HG02870 (cell line): ENCODE data around the gene WDR88.
"Not testable (repeated sequence)": the region's sequence is repeated elsewhere in the genome, so short reads cannot be mapped to it uniquely, and the experiment has no call there.

Source experiments
- ATAC-seq: cut with Tn5 transposase; IDR thresholded peaks from one replicate; pipeline ENCODE4 v1.9.1; 2021; ENCODE audit warnings: mild to moderate bottlenecking, moderate library complexity; ENCODE audit not compliant: unreplicated experiment

WDR88 gene

DNA sequence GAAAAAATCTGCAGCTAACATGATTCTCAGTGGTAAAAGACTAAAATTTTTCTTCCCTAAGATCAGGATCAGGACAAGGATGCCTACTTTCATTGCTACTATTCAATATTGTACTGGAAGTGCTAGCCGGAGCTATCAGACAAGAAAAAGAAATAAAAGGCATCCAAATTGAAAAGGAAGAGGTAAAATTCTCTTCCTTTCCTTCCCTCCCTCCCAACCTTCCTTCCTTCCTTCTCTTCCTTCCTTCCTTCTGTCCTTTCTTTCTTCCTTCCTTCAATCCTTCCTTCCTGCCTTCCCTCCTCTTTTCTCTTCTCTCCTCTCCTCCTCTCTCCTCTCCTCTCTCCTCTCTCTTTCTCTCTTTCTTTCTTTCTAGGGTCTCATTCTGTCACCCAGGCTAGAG, 35.5 kb downstream of the WDR88 start:
- ATAC-seq, result no peak

DNA sequence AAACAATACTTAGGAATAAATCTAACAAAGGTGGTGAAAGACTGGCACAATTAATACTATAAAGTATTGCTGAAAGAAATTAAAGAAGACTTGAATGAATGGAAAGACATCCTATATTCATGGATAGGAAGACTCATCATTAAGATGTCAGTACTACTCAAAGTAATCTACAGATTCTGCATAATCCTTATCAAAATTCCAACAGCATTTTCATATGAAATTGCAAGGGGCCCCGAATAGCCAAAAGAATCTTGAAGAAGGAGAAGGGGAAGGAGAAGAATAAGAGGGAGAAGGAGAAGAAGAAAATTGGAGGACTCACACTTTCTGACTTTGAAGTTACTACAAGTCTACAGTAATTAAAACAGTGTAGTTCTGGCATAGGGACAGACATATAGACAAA, 36.6 kb downstream of the WDR88 start:
- ATAC-seq, result no peak

DNA sequence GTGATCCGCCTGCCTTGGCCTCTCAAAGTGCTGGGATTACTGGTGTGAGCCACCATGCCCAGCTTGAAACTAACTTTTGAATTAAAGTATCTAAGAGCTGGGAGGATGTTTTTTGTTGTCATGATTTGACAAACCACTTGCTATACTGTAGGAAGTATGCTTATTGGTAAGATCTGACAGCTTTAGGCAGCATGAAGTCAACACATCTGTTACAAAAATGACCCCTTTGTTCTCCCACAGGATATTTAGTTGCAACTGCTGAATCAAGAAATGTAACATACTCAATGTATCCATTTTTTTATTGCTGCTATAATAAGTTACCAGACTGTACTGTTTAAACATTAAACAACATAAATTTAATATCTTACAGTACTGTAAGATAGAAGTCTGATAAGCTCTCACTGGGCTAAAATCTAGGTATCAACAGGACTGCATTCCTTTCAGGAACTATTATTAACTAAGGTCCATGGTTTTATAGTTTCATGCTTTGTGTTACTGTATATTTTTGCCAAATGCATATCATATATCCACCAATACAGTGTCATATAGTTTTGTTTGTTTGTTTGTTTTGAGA, 39.4 kb downstream of the WDR88 start:
- no peak for ATAC-seq

DNA sequence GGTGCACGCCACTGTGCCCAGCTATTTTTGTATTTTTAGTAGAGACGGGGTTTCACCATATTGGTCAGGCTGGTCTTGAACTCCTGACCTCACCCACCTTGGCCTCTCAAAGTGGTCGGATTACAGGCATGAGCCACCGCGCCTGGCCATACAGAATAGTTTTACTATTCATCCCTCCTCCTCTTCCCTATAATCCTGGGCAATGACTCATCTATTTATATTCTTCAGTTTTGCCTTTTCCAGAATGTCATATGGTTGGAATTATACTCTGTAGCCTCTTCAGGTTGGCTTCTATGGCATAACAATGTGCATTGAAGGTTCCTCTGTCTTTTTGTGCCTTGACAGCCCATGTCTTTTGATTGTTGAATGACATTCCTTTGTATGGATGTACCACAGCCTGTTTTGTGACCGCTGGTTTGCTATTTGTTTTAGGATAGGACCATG, 40.0 kb downstream of the WDR88 start:
- ATAC-seq, result no peak

DNA sequence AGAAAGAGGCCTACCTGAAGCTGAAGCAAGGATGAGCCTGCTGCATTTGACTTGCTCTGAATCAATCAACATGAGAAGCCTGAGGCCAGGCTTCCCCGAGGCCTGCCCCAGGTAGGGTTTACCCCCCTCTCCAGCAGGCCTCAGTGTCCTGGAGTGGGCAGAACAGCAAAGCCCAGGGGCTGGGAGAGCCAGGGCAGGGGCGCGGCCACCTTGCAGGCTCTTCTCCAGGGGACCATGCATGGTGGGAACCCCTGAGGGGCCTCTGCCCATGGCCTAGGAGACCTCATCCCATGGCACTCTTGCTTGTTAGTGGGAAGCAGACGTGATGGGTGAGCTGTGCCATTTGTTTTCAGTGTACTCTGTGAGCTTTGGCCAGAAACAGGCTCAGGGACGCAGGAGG, 42.3 kb downstream of the WDR88 start:
- ATAC-seq, result no peak

DNA sequence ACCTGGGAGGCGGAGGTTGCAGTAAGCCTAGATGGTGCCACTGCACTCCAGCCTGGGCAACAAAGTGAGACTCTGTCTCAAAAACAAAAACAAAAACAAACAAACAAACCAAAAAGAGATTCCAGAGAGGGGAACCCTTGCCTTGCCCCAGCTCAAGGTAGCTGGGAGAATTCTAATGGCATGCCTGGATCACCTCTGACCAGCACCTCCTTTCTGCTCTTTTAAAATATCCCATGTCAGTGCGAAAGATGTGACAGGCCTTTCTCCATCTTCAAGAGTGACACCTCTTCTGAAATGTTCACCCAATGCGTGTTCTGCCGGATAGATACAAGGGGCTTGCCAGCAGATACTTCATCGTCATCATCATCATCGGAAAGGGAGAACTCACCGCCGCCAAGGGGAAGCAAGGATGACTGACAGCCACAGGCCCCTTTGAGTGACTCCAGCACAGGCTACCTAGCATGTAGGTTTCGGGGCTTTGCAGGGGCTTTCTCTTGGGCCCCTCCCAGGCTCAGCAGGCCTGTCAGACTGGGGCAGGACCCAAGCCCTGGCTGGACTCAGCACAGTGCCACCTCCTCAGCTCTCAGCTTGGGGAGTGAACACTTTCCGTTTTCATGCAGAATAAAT, 43.4 kb downstream of the WDR88 start:
- no peak for ATAC-seq

DNA sequence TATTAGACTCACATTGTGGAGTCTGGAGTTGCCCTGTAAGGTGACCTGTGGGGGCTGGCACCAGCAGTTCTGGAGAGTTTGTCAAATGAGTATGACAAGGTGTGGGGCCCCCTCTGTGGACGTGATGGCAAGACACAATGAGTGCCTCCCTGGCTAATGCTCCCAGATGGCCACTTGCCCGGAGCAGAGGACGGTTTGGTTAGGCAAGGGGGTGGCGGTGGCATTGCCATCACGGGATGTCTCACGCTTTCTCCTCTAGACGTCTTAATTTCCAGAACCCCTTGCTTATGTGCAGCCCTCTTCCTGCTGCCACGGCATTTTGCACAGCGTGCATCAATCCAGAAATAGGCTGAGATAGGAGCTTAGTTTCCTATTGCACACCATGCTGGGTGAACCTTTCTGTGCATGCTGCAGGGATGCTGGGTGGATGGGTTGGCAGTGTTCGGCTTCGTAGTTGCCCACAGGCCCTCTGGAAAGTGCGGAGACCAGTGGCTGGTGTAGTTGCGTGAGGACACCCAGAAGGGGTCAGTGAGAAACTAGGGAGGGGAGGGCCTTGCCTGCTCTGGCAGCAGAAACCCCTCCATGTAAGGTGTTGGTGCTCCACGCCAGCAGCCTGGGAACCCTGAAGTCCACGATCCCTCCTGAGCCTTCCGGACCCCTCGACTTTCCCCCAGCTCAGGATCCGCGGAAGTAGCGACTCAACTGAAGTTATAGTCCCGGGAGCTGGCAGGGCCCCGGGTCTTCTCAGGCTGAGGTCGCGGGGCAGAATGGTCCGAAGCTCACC, 44.2 kb downstream of the WDR88 start:
- ATAC-seq, result no peak

DNA sequence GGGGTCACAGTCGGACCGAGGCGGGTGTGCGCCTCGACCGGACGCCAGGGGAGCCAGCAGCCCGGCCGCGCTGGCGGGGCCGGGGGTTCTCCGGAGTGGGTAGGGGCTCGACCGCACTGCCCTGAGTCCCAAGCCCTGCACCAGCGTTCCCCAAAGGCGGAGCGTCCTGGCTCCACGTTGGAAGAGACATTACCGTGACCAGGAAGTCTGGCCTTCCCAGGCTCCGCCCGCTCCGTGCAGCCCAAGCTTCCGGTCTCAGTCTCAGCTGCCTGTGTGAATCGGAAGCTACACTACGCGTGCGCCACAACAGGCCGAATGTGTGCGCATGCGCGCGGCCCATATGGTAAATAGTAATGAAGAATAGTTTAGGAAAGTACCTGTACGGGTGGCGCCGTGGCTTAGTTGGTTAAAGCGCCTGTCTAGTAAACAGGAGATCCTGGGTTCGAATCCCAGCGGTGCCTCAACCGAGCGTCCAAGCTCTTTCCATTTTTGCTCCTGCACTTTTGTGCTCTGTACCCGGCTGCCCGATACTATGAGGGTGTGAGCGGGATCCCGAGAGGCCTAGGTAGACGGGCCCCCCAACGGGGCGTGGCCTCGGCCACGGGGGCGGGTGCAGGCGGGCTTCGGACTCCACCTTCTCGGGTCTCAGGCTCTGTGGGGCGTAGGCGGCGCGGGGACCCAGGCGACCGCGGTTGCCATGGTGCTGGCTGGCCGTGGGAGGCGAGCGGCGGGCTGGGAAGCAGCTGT, 44.9 kb downstream of the WDR88 start:
- peak; percentile 81 for ATAC-seq

DNA sequence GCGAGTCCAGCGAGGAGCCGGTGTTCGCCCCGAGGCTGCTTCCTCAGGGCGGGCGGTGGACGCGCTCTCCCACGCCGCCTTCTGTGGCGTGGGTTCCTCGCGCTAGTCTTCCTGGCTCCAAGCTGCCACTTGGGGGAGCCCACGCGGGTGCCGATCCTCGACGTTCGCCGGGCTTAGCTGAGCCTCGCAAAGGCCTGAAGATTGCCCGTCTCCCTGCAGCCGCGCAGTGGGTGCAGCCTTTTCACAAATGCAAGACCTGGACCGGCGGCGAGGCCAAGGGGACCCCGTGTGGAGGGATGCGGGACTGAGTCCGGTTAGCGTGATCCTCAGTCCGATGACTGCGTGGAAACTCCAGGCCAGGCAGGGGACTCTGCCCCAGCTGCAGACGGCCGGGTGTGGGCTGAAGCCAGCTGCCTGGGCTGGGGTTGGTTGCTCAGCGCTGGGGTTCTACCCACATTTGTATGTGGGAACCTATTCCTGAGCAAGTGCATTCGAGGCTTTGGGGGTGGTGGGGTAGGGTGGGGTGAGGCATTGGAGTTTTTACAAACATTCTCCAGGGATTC, 45.6 kb downstream of the WDR88 start:
- peak; percentile 9 for ATAC-seq

DNA sequence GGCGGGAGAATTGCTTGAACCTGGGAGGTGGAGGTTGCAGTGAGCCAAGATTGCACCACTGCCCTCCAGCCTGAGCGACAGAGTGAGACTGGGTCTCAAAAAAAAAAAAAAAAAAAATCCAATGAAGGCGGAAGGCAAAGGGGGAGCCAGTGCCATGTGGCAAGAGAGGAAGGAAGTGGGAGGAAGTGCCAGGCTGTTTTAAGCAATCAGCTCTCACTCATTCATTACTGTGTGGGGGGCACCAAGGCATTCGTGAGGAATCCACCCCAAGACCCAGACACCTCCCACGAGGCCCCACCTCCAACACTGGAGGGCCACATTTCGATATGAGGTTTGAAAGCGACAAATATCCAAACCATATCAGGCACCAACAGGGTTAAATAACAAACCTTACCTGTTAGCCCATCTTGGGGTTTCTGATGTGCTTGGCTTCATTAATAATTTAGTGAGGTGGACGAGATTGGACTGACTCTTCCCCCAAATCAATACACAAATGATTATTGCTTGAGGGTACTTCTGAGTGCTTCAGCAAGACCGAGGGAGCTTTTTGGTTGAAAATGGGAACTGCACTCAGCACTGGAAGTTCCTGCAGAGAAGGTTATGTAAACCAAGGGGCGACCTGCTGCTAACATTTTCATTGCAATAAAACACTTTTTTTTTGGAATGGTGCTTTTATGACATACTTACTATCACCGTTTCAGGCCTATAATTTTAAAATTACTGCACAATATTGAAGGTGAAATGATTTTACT, 54.7 kb downstream of the WDR88 start:
- ATAC-seq, result no peak

DNA sequence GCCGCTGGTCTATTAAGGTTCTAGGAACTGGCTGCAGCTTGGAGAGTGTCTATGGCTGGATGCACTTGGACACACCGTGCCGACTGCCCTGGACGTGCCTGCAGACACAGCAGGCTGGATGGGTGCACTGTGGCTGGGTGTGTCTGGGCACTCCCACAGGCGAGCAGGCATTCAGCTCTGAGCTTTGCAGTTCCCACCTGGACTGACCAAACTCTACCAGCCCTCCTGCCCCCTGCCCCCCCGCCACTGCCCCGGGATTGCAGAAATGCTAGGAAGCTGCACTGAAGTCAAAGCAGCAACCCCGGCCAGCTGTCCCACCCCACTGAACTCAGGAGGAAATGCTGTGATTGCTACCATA, 55.2 kb downstream of the WDR88 start:
- no peak for ATAC-seq

DNA sequence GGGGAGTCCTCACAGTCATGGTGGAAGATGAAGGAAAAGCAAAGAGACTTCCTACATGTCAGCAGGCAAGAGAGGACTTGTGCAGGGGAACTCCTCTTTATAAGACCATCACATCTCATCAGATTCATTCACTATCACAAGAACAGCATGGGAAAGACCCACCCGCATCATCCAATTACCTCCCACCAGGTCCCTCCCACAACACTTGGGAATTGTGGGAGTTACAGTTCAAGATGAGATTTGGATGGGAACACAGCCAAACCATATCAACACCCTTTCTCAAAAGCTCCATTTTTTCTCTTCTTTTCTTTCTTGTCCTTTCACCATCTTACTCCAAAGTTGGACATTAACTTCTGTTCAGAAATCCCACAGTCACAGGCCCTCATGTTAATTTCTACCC, 57.5 kb downstream of the WDR88 start:
- ATAC-seq, result no peak

DNA sequence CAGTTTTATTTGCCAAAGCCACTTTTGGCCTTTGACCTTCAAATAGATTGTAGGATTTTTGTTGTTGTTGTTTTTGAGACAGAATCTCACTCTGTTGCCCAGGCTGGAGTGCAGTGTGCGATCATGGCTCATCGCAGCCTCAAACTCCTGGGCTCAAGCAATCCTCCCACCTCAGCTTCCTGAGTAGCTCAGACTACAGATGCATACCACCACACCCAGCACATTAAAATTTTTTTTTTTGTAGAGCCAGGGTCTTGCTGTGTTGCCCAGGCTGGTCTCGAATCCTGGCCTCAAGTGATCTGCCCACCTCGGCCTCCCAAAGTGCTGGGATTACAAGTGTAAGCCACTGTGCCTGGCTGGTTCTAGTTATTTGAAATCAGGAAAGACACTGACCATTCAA, 59.2 kb downstream of the WDR88 start:
- ATAC-seq, result not testable (repeated sequence)

DNA sequence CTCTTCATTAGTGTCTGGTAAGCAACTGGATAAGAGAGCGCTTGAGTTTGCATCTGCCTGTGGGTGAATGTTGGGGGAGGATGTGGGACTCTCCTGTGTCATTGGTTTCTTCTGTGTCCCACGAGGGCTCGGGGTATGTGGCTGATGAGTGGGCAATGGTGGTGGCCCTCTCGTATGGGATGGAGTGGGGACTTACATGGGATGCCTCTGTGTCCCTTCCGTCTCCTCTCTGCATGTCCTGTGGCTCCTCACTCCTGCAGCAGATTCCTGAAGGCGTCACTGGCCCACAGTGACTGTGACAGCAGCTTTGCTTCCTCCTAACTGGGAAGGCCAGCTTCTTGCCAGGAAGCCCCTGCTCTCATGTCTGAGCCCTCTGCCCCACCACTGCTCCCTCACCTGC, 59.6 kb downstream of the WDR88 start:
- ATAC-seq, result no peak

DNA sequence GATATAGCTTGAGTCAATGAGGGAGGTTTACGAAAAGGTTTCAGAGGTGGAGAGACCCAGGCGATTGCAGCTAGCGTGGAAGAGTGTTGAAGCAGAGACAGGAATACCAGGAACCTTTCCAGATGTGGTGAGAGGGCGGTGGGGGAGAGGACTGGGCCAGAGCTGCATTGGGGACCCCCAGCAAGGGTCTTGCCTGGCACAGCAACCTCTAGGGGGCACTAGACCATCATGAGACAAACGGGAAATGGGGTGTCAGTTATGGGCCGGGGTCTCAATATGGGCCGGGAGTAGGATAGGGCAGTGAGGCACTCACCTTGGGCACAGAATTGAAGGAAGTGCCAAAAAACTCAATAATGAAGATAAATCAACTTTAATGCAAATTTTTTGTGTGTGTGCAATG, 60.1 kb downstream of the WDR88 start:
- no peak for ATAC-seq

DNA sequence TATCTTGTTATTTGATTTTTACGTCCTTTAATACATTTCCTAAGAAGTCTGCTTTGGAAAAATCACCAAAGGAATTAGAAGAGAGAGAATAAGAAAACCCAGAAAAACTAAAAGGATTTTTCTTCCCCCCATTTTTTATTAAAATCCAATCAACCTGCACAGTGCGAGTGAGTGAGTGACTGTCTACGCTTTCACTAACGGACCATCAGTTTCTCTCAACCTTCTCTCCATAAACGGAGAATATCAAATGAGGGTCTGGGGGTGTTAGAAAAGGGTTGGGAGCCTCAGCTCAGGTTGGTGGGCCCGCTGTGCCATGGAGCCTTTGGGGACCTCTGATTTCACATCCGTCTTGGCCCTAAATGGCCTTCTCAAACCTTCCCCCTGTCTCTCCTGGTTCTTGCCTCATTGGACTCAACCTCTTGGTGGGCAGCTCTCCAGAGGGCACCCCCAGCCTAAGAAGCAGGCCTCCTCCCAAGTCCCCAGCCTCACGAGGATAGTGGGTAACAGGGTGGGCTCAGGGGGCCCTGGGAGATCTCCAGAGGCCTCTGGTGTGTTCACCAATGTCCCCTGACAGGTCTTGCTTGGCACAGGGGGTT, 61.5 kb downstream of the WDR88 start:
- no peak for ATAC-seq

DNA sequence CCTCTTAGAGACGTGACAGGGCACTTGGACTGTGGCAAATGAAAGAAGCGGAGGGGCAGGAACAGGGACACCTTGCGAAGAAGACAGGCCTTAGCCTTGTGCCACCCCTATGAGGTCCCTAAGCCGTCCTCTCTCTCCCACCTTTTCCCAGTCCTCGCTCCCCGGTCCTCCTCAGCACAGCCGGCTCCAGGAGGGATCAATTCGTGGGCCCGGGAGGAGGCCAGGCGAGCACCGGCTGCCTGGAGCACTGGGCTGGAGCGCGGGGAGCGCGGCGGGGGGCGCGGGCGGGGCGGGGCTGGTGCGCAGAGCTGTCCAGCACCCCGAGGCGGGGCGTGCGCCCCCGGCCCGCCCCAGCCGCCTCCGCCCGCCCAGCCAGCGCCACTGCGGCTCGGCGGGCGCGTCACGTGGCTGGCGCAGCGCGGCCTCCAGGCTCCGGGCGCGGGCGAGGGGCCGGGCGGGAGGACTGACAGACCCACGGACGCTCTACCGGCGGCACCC, 62.0 kb downstream of the WDR88 start, which contains the start of gene LRP3:
Gene LRP3 (plus strand): TSS at position 466 of the 498 bp plus-strand sequence. CDS start 456 bp downstream, outside the sequence.
- ATAC-seq, result no peak

DNA sequence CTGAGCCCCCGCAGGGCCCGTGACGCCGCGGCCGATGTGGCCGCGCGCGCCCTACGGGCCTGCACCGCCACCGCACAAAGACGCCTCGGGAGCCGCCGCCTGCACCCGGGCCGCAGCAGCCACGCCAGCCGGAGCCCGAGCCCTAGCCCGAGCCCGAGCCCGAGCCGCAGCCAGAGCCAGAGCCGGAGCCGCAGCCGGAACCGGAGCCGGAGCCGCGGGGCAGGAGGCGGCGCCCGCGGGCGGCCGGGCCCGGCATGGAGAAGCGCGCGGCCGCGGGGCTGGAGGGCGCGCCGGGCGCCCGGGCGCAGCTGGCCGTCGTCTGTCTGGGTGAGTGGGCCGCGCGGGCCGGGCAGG, 62.6 kb downstream of the WDR88 start:
- no peak for ATAC-seq

DNA sequence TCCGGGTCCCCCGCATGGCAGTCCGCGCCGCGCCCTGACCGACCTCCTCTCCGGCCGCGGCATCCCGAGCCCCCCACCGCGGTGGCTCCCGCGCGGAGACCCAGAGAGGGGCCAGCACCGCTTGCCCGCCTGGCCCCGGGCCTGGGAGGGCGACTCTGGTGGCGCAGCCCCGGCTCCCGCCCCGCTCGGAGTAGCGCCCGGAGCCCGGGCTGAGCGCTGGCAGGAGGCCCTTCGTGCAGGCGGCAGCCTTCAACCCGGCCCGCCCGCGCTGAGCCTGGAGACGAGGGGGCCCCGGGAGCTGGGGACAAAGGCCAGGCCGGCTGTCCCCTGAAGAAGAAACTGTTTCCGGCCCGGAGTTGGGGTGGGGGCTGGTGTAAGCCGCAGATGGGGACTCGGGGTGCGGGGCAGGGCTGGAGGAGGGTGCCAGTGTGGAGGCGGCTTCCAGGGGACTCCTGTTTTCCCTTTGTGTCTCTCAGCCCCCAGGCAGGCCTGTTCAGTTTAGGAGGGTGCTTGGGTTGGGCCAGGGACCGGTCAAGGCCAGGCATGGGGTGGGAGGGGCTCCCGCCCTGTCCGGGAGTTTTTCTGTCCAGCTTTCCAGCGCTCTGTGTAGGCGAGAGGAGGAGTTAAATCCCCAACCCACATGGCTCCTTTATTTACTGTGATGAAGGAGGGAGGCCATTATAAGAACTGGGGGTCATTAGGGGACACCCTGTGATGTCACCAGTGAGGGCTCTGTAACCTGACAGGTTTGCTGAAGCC, 63.2 kb downstream of the WDR88 start:
- ATAC-seq, result no peak
